Left ventricle myocardium inferior (tissue), 1 donor: Measurements from ENCODE around the gene SMIM12. TPM values are rescaled to one million over a fixed set of nuclear protein-coding genes. Genes with fewer than 3 reads are reported as not detected.

ENCODE experiments used
- DNase-seq: peaks from one replicate; pipeline ENCODE4 v3.0.0-alpha.2; 2020
- H3K27ac ChIP-seq: fragments of 200-600 bp; replicated peaks from 2 replicates; pipeline ENCODE4 v1.8.0; 2021
- H3K27me3 ChIP-seq: fragments of 200-600 bp; 2 replicates; pipeline ENCODE4 v1.8.0; 2021; ENCODE audit warnings: low read depth
- H3K36me3 ChIP-seq: fragments of 200-600 bp; 2 replicates; pipeline ENCODE4 v1.8.0; 2021
- H3K4me1 ChIP-seq: fragments of 200-600 bp; 2 replicates; pipeline ENCODE4 v1.8.0; 2021
- H3K4me3 ChIP-seq: fragments of 200-600 bp; 2 replicates; pipeline ENCODE4 v1.8.0; 2021; ENCODE audit warnings: mild to moderate bottlenecking, moderate library complexity
- H3K9me3 ChIP-seq: fragments of 200-600 bp; replicated peaks from 2 replicates; pipeline ENCODE4 v1.8.0; 2021
- CTCF ChIP-seq: fragments of 200-600 bp; IDR thresholded peaks from 2 replicates; pipeline ENCODE4 v1.8.0; 2021; ENCODE audit warnings: antibody characterized with exemption, mild to moderate bottlenecking, borderline replicate concordance
- intact Hi-C: fragments of 100-400 bp; cut with micrococcal nuclease; formaldehyde crosslinking; loops from one replicate; pipeline ENCODE4 v1.11.0; 2022
- total RNA-seq: library from RNA; stranded (reverse); fragmentation: NEBNext Ultra II Directional; extraction: Animal tissue kit (Norgen Biotek cat#: 25700); gene quantifications from one replicate; pipeline ENCODE4 v1.2.1, GENCODE V29; 2021
- donor health status: DM: no; HTN: yes; CAD: no; lungs with severe emphysema.

SMIM12 gene
- total RNA-seq, 1 donor from 2014 or later = 37.9 TPM

GRCh38 chr1:34851431-34852105, 8.0 kb downstream of the SMIM12 start:
- peak overlapping the region; percentile 10 for H3K4me3 ChIP-seq
- no peaks in the 10 kb centered on the region for H3K9me3 ChIP-seq
- H3K27me3 ChIP-seq = no peaks in the 10 kb centered on the region
- TF ChIP-seq CTCF = no peak
- DNase-seq = peak; percentile 68
- peaks cover 73% of the 10 kb centered on the region for H3K4me1 ChIP-seq
- intact Hi-C loops = loop anchor here (2.0 kb wide), 1 partner anchor 63 kb away; no protein-coding TSS in a partner anchor
- H3K36me3 ChIP-seq = peaks cover 33% of the 10 kb centered on the region
- peak overlapping the region; percentile 70 for H3K27ac ChIP-seq

GRCh38 chr1:34850382-34850781, 9.2 kb downstream of the SMIM12 start:
- intact Hi-C loops = no loop called here
- no peak for DNase-seq
- Histone ChIP-seq H3K4me3 (no peak overlapping the region), H3K36me3 (peaks cover 25% of the 10 kb centered on the region), H3K27ac (peak overlapping the region; percentile 70), H3K4me1 (peaks cover 79% of the 10 kb centered on the region), H3K27me3 (no peaks in the 10 kb centered on the region), H3K9me3 (no peaks in the 10 kb centered on the region)
- no peak for TF ChIP-seq CTCF

- intact Hi-C loops = no loop called here
These were observed 12.5 kb downstream of the SMIM12 start for GRCh38 chr1:34847094-34847493.

GRCh38 chr1:34846265-34846664, 13.3 kb downstream of the SMIM12 start:
- Histone ChIP-seq H3K4me1 (peaks cover 94% of the 10 kb centered on the region), H3K36me3 (no peaks in the 10 kb centered on the region), H3K9me3 (no peaks in the 10 kb centered on the region), H3K27ac (peak overlapping the region; percentile 89), H3K27me3 (no peaks in the 10 kb centered on the region), H3K4me3 (no peak overlapping the region)
- no peak for TF ChIP-seq CTCF
- intact Hi-C loops = no loop called here
- DNase-seq = no peak

More at GRCh38 chr1:34847094-34847493, 12.5 kb downstream of the SMIM12 start:
- no peak for TF ChIP-seq CTCF
- Histone ChIP-seq H3K4me1 (peaks cover 94% of the 10 kb centered on the region), H3K9me3 (no peaks in the 10 kb centered on the region), H3K27me3 (no peaks in the 10 kb centered on the region), H3K27ac (peak overlapping the region; percentile 89), H3K36me3 (no peaks in the 10 kb centered on the region), H3K4me3 (no peak overlapping the region)
- DNase-seq = no peak

- peaks cover 93% of the 10 kb centered on the region for H3K4me1 ChIP-seq
- no peak for DNase-seq
- peak overlapping the region; percentile 89 for H3K27ac ChIP-seq
These were observed 14.2 kb downstream of the SMIM12 start for GRCh38 chr1:34845131-34845901.

More at GRCh38 chr1:34845131-34845901, 14.2 kb downstream of the SMIM12 start:
- no peaks in the 10 kb centered on the region for H3K27me3 ChIP-seq
- TF ChIP-seq CTCF = no peak
- H3K9me3 ChIP-seq = no peaks in the 10 kb centered on the region
- intact Hi-C loops = no loop called here
- H3K4me3 ChIP-seq = no peak overlapping the region
- H3K36me3 ChIP-seq = no peaks in the 10 kb centered on the region
